ENCODE results near the gene RNF217.

DNA sequence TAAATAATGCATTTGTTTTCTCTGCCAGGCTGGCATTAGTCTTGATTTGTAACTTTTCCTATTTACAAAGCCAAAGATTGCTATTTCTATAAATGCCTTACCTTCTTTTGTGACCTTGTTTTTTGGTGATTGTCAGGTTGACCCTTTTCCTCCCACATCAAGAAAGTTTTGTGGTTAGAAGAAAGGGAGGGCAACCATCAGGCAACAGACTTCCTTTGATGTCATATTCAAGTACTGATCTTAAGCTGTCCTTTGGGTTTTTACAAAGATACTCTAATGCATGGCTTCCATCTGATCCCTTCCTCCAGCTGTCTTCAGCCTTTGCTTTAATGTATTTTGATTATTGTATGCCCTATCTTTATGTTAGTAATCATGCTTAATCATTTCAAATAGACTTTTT lies 23.9 kb downstream of the RNF217 start:
- TF ChIP-seq CTCF (IDR thresholded peaks at IDR 0.05) (no peak), POLR2A (IDR thresholded peaks at IDR 0.05) (no peak), EP300 (IDR thresholded peaks at IDR 0.05) (no peak)
